Gastrocnemius medialis (tissue), 4 donors: ENCODE measurements around the gene SNRPN. TPM values are rescaled to one million over a fixed set of nuclear protein-coding genes. Genes with fewer than 3 reads are reported as not detected.
A peak's percentile ranks its signal among the peaks of the same experiment; 100 is the strongest.

Experiments
- ATAC-seq, 2 donors: fragments of 150-250 bp; one replicate each; pipeline ENCODE4 v1.9.1; 2016
- DNase-seq, 2 donors: peaks; one replicate each; pipeline ENCODE4 v3.0.0-alpha.2; 2019
- H3K27ac ChIP-seq, 4 donors: fragments of 200-600 bp; sonication (generic); 1 replicate in 1 of 4; 2 replicates in 3 of 4; pipeline ENCODE4 v1.5.1; 2016 to 2018; ENCODE audit warnings: mild to moderate bottlenecking in 2 of 4, moderate library complexity in 1 of 4
- H3K27me3 ChIP-seq, 3 donors: fragments of 200-600 bp; sonication (generic) in 2 of 3; 1 replicate in 1 of 3; 2 replicates in 2 of 3; pipeline versions ENCODE4 v1.5.1 to v1.6.0; 2016 to 2019; ENCODE audit warnings: mild to moderate bottlenecking in 1 of 3, moderate library complexity in 1 of 3
- H3K36me3 ChIP-seq, 2 donors: fragments of 200-600 bp; sonication (generic) in 1 of 2; one replicate each; pipeline ENCODE4 v1.5.1; 2017 to 2018
- H3K4me1 ChIP-seq, 2 donors: fragments of 200-600 bp; sonication (generic) in 1 of 2; one replicate each; pipeline ENCODE4 v1.5.1; 2016 to 2017; ENCODE audit warnings: mild to moderate bottlenecking in 2 of 2
- H3K4me3 ChIP-seq, 4 donors: fragments of 200-600 bp; sonication (generic) in 3 of 4; 1 replicate in 1 of 4; 2 replicates in 3 of 4; pipeline ENCODE4 v1.5.1; 2016 to 2019; ENCODE audit warnings: mild to moderate bottlenecking in 2 of 4
- H3K9me3 ChIP-seq, 3 donors: fragments of 200-600 bp; sonication (generic) in 2 of 3; 1 replicate in 1 of 3; 2 replicates in 2 of 3; pipeline ENCODE4 v1.5.1; 2016 to 2019
- CTCF ChIP-seq, 5 experiments: fragments of 450-650 bp in 3 of 5; fragments of 200-600 bp in 2 of 5; sonication (generic) in 2 of 5; IDR thresholded peaks in 4 of 5; conservative IDR thresholded peaks in 1 of 5; 1 replicate in 4 of 5; 2 replicates in 1 of 5; pipeline ENCODE4 v1.5.1; 2016 to 2019; ENCODE audit warnings: antibody characterized with exemption in 5 of 5, mild to moderate bottlenecking in 3 of 5, moderate library complexity in 3 of 5
- POLR2A ChIP-seq, 2 donors: fragments of 450-650 bp; IDR thresholded peaks; one replicate each; pipeline ENCODE4 v1.6.1; 2017; ENCODE audit warnings: antibody characterized with exemption in 2 of 2, mild to moderate bottlenecking in 2 of 2, moderate library complexity in 2 of 2
- in situ Hi-C, 4 donors: fragments of 200-750 bp; cut with MboI; loops; one replicate each; pipeline versions ENCODE4 v1.15.0 to v1.8.0; 2017; ENCODE audit warnings: low sequenced_read_pairs in 4 of 4
- intact Hi-C: fragments of 100-400 bp; cut with DNase I; formaldehyde crosslinking; loops from one replicate; pipeline ENCODE4 v1.15.1; 2023; ENCODE audit warnings: low total_unique reads
- total RNA-seq, 4 donors: library from RNA; depleted of rRNA; stranded (reverse); fragments of >200 nt; gene quantifications; one replicate each; pipeline versions ENCODE4 v1.1.0 to v1.2.3, GENCODE V29; 2016

Gene SNRPN
- total RNA-seq, 4 donors from 2014 or later = 101 to 323 (median 181) TPM

- Histone ChIP-seq H3K4me3 (no peak overlapping the region), H3K4me1 (peaks cover 0 to 19% of the 10 kb centered on the region in 2 donors), H3K36me3 (no peaks in the 10 kb centered on the region), H3K27ac (no peak overlapping the region), H3K9me3 (no peaks in the 10 kb centered on the region), H3K27me3 (no peaks in the 10 kb centered on the region)
- intact Hi-C loops (no loop called here), in situ Hi-C loops (no loop called here)
- no peak for TF ChIP-seq CTCF (IDR thresholded peaks at IDR 0.05 in 4 of 5, conservative IDR thresholded peaks at IDR 0.05 in 1 of 5)
- no peak for TF ChIP-seq POLR2A (IDR thresholded peaks at IDR 0.05)
- ATAC-seq (no peak), DNase-seq (no peak)
Measured at GRCh38 chr15:24940236-24940635, 14.6 kb upstream of the SNRPN start.

- in situ Hi-C loops = no loop called here
- no peaks in the 10 kb centered on the region for H3K36me3 ChIP-seq
Measured at GRCh38 chr15:24943361-24943760, 11.4 kb upstream of the SNRPN start.

GRCh38 chr15:24944954-24945353, 9.8 kb upstream of the SNRPN start:
- in situ Hi-C loops (no loop called here), intact Hi-C loops (no loop called here)
- no peak for DNase-seq
- Histone ChIP-seq H3K4me3 (no peak overlapping the region), H3K27ac (peak overlapping the region in 1 of 4 donors; percentile 63), H3K4me1 (peaks cover 0 to 19% of the 10 kb centered on the region in 2 donors), H3K27me3 (no peaks in the 10 kb centered on the region), H3K36me3 (no peaks in the 10 kb centered on the region), H3K9me3 (no peaks in the 10 kb centered on the region)
- no peak for ATAC-seq
- TF ChIP-seq CTCF (IDR thresholded peaks at IDR 0.05 in 4 of 5, conservative IDR thresholded peaks at IDR 0.05 in 1 of 5) (no peak), POLR2A (IDR thresholded peaks at IDR 0.05) (no peak)

More at GRCh38 chr15:24943361-24943760, 11.4 kb upstream of the SNRPN start:
- Histone ChIP-seq H3K4me1 (peaks cover 0 to 19% of the 10 kb centered on the region in 2 donors), H3K27ac (peak overlapping the region in 1 of 4 donors; percentile 67), H3K27me3 (no peaks in the 10 kb centered on the region), H3K9me3 (no peaks in the 10 kb centered on the region), H3K4me3 (no peak overlapping the region)
- TF ChIP-seq CTCF (IDR thresholded peaks at IDR 0.05 in 4 of 5, conservative IDR thresholded peaks at IDR 0.05 in 1 of 5) = no peak
- no peak for TF ChIP-seq POLR2A (IDR thresholded peaks at IDR 0.05)
- intact Hi-C loops = no loop called here
- peak; percentile 24 to 43 for DNase-seq
- peak; percentile 87 to 95 for ATAC-seq

- peaks cover 0 to 19% of the 10 kb centered on the region in 2 donors for H3K4me1 ChIP-seq
- no peaks in the 10 kb centered on the region for H3K9me3 ChIP-seq
- intact Hi-C loops = no loop called here
- no peaks in the 10 kb centered on the region for H3K36me3 ChIP-seq
- H3K4me3 ChIP-seq = no peak overlapping the region
- no peaks in the 10 kb centered on the region for H3K27me3 ChIP-seq
- in situ Hi-C loops = no loop called here
- ATAC-seq (no peak), DNase-seq (no peak)
- H3K27ac ChIP-seq = peak overlapping the region in 1 of 4 donors; percentile 40
- no peak for TF ChIP-seq POLR2A (IDR thresholded peaks at IDR 0.05)
- no peak for TF ChIP-seq CTCF (IDR thresholded peaks at IDR 0.05 in 4 of 5, conservative IDR thresholded peaks at IDR 0.05 in 1 of 5)
Measured at GRCh38 chr15:24945711-24946110, 9.1 kb upstream of the SNRPN start.

- Histone ChIP-seq H3K36me3 (no peaks in the 10 kb centered on the region), H3K27me3 (no peaks in the 10 kb centered on the region), H3K4me3 (no peak overlapping the region), H3K9me3 (no peaks in the 10 kb centered on the region), H3K4me1 (peaks cover 0 to 15% of the 10 kb centered on the region in 2 donors), H3K27ac (no peak overlapping the region)
- TF ChIP-seq CTCF (IDR thresholded peaks at IDR 0.05 in 4 of 5, conservative IDR thresholded peaks at IDR 0.05 in 1 of 5) (no peak), POLR2A (IDR thresholded peaks at IDR 0.05) (no peak)
- ATAC-seq (no peak), DNase-seq (no peak)
- in situ Hi-C loops = no loop called here
- intact Hi-C loops = no loop called here
Measured at GRCh38 chr15:24948495-24948894, 6.3 kb upstream of the SNRPN start.
